Endothelial cell of umbilical vein (primary cell): ENCODE measurements around the gene SLC19A1. TPM values are rescaled to one million over a fixed set of nuclear protein-coding genes. Genes with fewer than 3 reads are reported as not detected.

Experiments
- BruUV-seq: library from RNA; stranded (reverse); fragments of 400-500 nt; replicated peaks from 2 replicates; lab custom pipeline; 2021; lab: Mats Ljungman, UMichigan
- CTCF ChIA-PET: fragments of 300-600, 350-600 bp; sonication (Branson Sonifier 250); formaldehyde crosslinking; loops from one replicate; lab custom pipeline; 2021; ENCODE audit warnings: antibody characterized with exemption, inconsistent platforms; lab: Charles Lee
- POLR2A ChIA-PET: fragments of 300-600, 350-600 bp; sonication (Branson Sonifier 250); formaldehyde crosslinking; loops from one replicate; lab custom pipeline; 2021; ENCODE audit warnings: antibody characterized with exemption, inconsistent platforms; lab: Charles Lee
- DNase-seq: peaks from one replicate; pipeline ENCODE4 v3.0.0-alpha.2; 2011; ENCODE audit warnings: low read depth, low spot score
- FAIRE-seq: peaks from 2 replicates; lab custom pipeline; 2011; peaks lifted over from hg19 to GRCh38; lab: Jason Lieb, UNC
- H2AFZ ChIP-seq: 2 replicates; pipeline ENCODE4 v1.6.0; 2012; ENCODE audit warnings: low read depth, low read length, control low read depth, inconsistent platforms
- H3K27ac ChIP-seq: 2 replicates; pipeline ENCODE4 v1.5.1; 2011; ENCODE audit warnings: low read depth, mild to moderate bottlenecking, control low read depth, low read length, moderate library complexity; ENCODE audit not compliant: insufficient read depth
- H3K27me3 ChIP-seq, 2 experiments: 2 replicates each; pipeline versions ENCODE4 v1.6.0 to v1.6.1; 2011; ENCODE audit warnings: low read length in 2 of 2, mixed read lengths in 1 of 2; ENCODE audit not compliant: control insufficient read depth in 2 of 2, insufficient read depth in 2 of 2
- H3K36me3 ChIP-seq, 2 experiments: 2 replicates in 1 of 2; 3 replicates in 1 of 2; pipeline ENCODE4 v1.5.1; 2011; ENCODE audit warnings: low read length in 2 of 2, mild to moderate bottlenecking in 1 of 2, moderate library complexity in 1 of 2; ENCODE audit not compliant: control insufficient read depth in 2 of 2, insufficient read depth in 2 of 2; ENCODE audit errors: extremely low read depth in 1 of 2
- H3K4me1 ChIP-seq: 3 replicates; pipeline ENCODE4 v1.5.1; 2011; ENCODE audit warnings: mild to moderate bottlenecking, low read length; ENCODE audit not compliant: control insufficient read depth, insufficient read depth; ENCODE audit errors: extremely low read depth
- H3K4me2 ChIP-seq: 2 replicates; pipeline ENCODE4 v1.6.1; 2011; ENCODE audit warnings: low read length, control low read depth, mixed read lengths; ENCODE audit not compliant: insufficient read depth
- H3K4me3 ChIP-seq, 3 experiments: fragments of 200-600 bp in 1 of 3; sonication (generic), shearing (Covaris generic) in 1 of 3; replicated peaks in 1 of 3; 2 replicates each; pipeline ENCODE4 v1.5.1; 2011 to 2016; ENCODE audit warnings: control low read depth in 3 of 3, low read length in 3 of 3, mild to moderate bottlenecking in 2 of 3, inconsistent platforms in 1 of 3, low read depth in 1 of 3, moderate library complexity in 1 of 3; ENCODE audit not compliant: insufficient read depth in 1 of 3
- H3K79me2 ChIP-seq: 2 replicates; pipeline ENCODE4 v1.6.0; 2012; ENCODE audit warnings: low read length, inconsistent platforms; ENCODE audit not compliant: control insufficient read depth, insufficient read depth
- H3K9ac ChIP-seq: replicated peaks from 2 replicates; pipeline ENCODE3; 2011; ENCODE audit warnings: low read length, control low read depth; ENCODE audit not compliant: insufficient read depth; ENCODE audit errors: extremely low read depth
- H3K9me1 ChIP-seq: replicated peaks from 3 replicates; pipeline ENCODE4 v1.6.0; 2011; ENCODE audit warnings: mild to moderate bottlenecking, low read length; ENCODE audit not compliant: control insufficient read depth, insufficient read depth; ENCODE audit errors: extremely low read depth
- H3K9me3 ChIP-seq: replicated peaks from 2 replicates; pipeline ENCODE4 v1.5.1; 2012; ENCODE audit warnings: low read length, inconsistent platforms; ENCODE audit not compliant: control insufficient read depth, insufficient read depth
- H4K20me1 ChIP-seq: replicated peaks from 2 replicates; pipeline ENCODE3; 2011; ENCODE audit warnings: mild to moderate bottlenecking, low read length; ENCODE audit not compliant: control insufficient read depth, insufficient read depth; ENCODE audit errors: extremely low read depth
- EZH2 ChIP-seq: IDR thresholded peaks from 2 replicates; pipeline ENCODE4 v1.6.1; 2012; ENCODE audit warnings: borderline replicate concordance, low read depth, mild to moderate bottlenecking, moderate library complexity, low read length, inconsistent platforms; ENCODE audit not compliant: severe bottlenecking
- FOS ChIP-seq: IDR thresholded peaks from 2 replicates; pipeline ENCODE4 v1.6.1; 2011; ENCODE audit warnings: mild to moderate bottlenecking, low read length, moderate library complexity, borderline replicate concordance; ENCODE audit not compliant: insufficient read depth
- GATA2 ChIP-seq: IDR thresholded peaks from 2 replicates; pipeline ENCODE4 v1.7.0; 2011; ENCODE audit warnings: low read depth, mild to moderate bottlenecking, moderate library complexity, mixed read lengths, low read length; ENCODE audit not compliant: insufficient read length, insufficient read depth
- JUN ChIP-seq: IDR thresholded peaks from 2 replicates; pipeline ENCODE4 v1.6.1; 2011; ENCODE audit warnings: borderline replicate concordance, low read depth; ENCODE audit not compliant: insufficient read length, insufficient read depth
- MYC ChIP-seq: IDR thresholded peaks from one replicate; pipeline ENCODE4 v1.6.1; 2011; ENCODE audit warnings: mild to moderate bottlenecking, low read depth, low read length
- POLR2A ChIP-seq: IDR thresholded peaks from 2 replicates; pipeline ENCODE4 v1.6.1; 2012; ENCODE audit warnings: low read depth, mild to moderate bottlenecking, control low read depth, low read length
- POLR2AphosphoS5 ChIP-seq: IDR thresholded peaks from 2 replicates; pipeline ENCODE4 v1.6.1; 2012; ENCODE audit warnings: low read depth, mild to moderate bottlenecking, control low read depth, low read length, moderate library complexity; ENCODE audit not compliant: insufficient read depth
- dilution Hi-C: fragments of 300-500 bp; cut with MboI; formaldehyde crosslinking; loops from one replicate; pipeline ENCODE4 v1.15.0; 2019; ENCODE audit warnings: low sequenced_read_pairs; ENCODE audit not compliant: extremely low pct_ligation_motif_present
- intact Hi-C: fragments of 100-400 bp; cut with micrococcal nuclease; formaldehyde crosslinking; loops from one replicate; pipeline ENCODE4 v1.10.0; 2022
- polyA plus RNA-seq, 4 experiments: library from polyadenylated mRNA; depleted of rRNA in 3 of 4; stranded (reverse) in 3 of 4; unstranded in 1 of 4; fragments of >200 nt; gene quantifications; 2 replicates each; pipeline versions ENCODE4 v1.2.1 to v1.2.3, GENCODE V29; 2011 to 2012; ENCODE audit warnings: missing spikeins in 1 of 4
- total RNA-seq: library from RNA; stranded (reverse); gene quantifications from 2 replicates; pipeline ENCODE4 v1.2.3, GENCODE V29; 2021
- TF ChIP-seq, protein P1 (sequence below): IDR thresholded peaks from 2 replicates; pipeline ENCODE4 v1.6.1; 2011; ENCODE audit not compliant: insufficient read depth, insufficient read length
- TF ChIP-seq, protein P2 (sequence below), 2 donors: IDR thresholded peaks; 1 replicate in 1 of 2; 2 replicates in 1 of 2; pipeline ENCODE4 v1.5.1; 2011; ENCODE audit warnings: low read length in 2 of 2, mild to moderate bottlenecking in 2 of 2, moderate library complexity in 2 of 2, control low read depth in 1 of 2, inconsistent platforms in 1 of 2, low read depth in 1 of 2; ENCODE audit not compliant: insufficient read depth in 1 of 2; ENCODE audit errors: extremely low read depth in 1 of 2

Gene SLC19A1
- total and polyA plus RNA-seq, 2 donors (not counting 3 experiments of a cell fraction or from before 2014, with no cell fraction given) = 36.3 to 54.6 TPM

DNA sequence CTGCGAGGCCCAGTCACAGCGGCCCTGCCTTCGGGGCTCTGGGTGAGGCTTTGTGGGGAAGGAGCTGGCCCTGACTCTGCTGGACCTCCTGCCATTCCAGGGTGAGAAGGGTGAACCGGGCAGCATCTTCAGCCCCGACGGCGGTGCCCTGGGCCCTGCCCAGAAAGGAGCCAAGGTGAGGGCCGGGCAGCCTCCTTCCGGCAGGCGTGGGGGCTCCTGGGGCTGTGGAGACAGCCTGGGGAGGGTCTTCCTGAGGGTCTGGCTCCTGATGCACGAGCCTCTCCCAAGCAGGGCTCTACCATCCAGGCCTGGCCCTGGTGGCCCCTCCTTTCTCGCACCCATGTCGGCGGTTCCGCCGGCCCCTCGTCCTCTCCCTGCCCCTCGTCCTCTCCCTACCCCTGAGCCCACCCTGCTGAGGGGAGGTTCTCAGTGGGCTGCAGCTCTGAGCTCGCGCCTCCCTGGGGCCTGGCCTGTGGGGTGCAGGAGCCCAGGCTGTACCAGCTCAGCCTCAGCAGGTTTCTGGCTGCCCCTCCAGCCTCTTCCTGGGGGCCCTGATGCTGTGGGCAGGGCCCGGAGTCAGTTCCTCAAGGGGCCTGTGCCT is 48.7 kb downstream of the SLC19A1 start:
- H3K9ac ChIP-seq = no peak overlapping the region
- BruUV-seq = no TSS peak
- H3K9me1 ChIP-seq = no peaks in the 10 kb centered on the region
- H3K27ac ChIP-seq = no peak overlapping the region
- H4K20me1 ChIP-seq = no peaks in the 10 kb centered on the region
- H3K79me2 ChIP-seq = no peaks in the 10 kb centered on the region
- no peak for TF ChIP-seq JUN
- no peak for TF ChIP-seq GATA2
- no peak for TF ChIP-seq POLR2A
- TF ChIP-seq POLR2AphosphoS5 = no peak
- TF ChIP-seq FOS = no peak
- TF ChIP-seq EZH2 = no peak
- no peak for TF ChIP-seq MYC
- TF ChIP-seq, protein P1, sequence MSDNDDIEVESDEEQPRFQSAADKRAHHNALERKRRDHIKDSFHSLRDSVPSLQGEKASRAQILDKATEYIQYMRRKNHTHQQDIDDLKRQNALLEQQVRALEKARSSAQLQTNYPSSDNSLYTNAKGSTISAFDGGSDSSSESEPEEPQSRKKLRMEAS = no peak
- TF ChIP-seq, protein P2, sequence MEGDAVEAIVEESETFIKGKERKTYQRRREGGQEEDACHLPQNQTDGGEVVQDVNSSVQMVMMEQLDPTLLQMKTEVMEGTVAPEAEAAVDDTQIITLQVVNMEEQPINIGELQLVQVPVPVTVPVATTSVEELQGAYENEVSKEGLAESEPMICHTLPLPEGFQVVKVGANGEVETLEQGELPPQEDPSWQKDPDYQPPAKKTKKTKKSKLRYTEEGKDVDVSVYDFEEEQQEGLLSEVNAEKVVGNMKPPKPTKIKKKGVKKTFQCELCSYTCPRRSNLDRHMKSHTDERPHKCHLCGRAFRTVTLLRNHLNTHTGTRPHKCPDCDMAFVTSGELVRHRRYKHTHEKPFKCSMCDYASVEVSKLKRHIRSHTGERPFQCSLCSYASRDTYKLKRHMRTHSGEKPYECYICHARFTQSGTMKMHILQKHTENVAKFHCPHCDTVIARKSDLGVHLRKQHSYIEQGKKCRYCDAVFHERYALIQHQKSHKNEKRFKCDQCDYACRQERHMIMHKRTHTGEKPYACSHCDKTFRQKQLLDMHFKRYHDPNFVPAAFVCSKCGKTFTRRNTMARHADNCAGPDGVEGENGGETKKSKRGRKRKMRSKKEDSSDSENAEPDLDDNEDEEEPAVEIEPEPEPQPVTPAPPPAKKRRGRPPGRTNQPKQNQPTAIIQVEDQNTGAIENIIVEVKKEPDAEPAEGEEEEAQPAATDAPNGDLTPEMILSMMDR (IDR thresholded peaks at IDR 0.05; ENCODE audit: extremely low read depth in 1 of 2, insufficient read depth in 1 of 2, low read depth in 1 of 2, low read length in 2 of 2) = no peak
- DNase-seq (no peak), FAIRE-seq (no peak)
- CTCF ChIA-PET = interaction anchor here (1.9 kb wide), 1 partner anchor 201 kb away, joined by 4 read pairs; no protein-coding TSS in a partner anchor
- H3K4me3 ChIP-seq = no peak overlapping the region
- dilution Hi-C loops = no loop called here
- H2AFZ ChIP-seq = no peak overlapping the region
- H3K36me3 ChIP-seq = peaks cover 6 to 50% of the 10 kb centered on the region in 2 experiments
- no peak overlapping the region for H3K4me2 ChIP-seq
- POLR2A ChIA-PET = no interaction called here
- no peaks in the 10 kb centered on the region for H3K9me3 ChIP-seq
- no peaks in the 10 kb centered on the region for H3K27me3 ChIP-seq
- intact Hi-C loops = no loop called here
- H3K4me1 ChIP-seq = no peaks in the 10 kb centered on the region
